ENCODE measurements around the gene GJA10. TPM values are rescaled to one million over a fixed set of nuclear protein-coding genes. Genes with fewer than 3 reads are reported as not detected.

GJA10 gene
- total RNA-seq: not detected in 2 replicates

DNA sequence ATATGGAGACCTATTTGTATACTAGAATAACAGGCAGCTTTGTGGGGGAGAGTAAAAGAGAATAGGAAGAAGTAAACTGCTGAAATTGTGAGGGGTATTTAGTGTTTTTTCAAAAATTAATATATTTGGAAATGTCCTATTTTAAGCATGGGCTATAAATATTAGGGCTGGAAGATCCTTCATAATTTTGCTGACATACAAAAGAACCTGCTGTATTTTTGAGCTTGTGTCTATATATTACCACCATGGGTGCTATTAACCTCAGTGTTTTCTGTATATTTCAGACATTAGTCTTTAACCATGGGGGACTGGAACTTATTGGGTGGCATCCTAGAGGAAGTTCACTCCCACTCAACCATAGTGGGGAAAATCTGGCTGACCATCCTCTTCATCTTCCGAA, at the start of gene GJA10:
Gene GJA10 (plus strand): TSS at position 301 of the 400 bp plus-strand sequence. CDS start 0 bp downstream, at position 301.

Small RNAs within 50 kb of the gene (small RNA-seq; reads per million reads assigned to genes)
- not detected for gene RF00019 (ENCODE audit: low replicate concordance)

Other genes starting within 250 kb of the GJA10 start
- 16.6 and 30.1 TPM in 2 replicates for gene MDN1, start 74.7 kb upstream of the GJA10 start, total RNA-seq
- gene CASP8AP2, start 64.6 kb upstream of the GJA10 start, total RNA-seq: 6.8 and 15.7 TPM in 2 replicates

Measured in placental pericyte (primary cell).